Duodenal mucosa (tissue), 2 donors: ENCODE results near the gene MYZAP.
A peak's percentile ranks its signal among the peaks of the same experiment; 100 is the strongest.

ENCODE experiments used
- H3K27ac ChIP-seq: one replicate; pipeline ENCODE4 v1.7.0; 2013; ENCODE audit warnings: low read depth, low read length
- H3K27me3 ChIP-seq, 2 donors: one replicate each; pipeline ENCODE4 v1.7.0; 2013; ENCODE audit warnings: low read length in 2 of 2, control low read depth in 1 of 2; ENCODE audit not compliant: insufficient read depth in 2 of 2, control insufficient read depth in 1 of 2
- H3K36me3 ChIP-seq, 2 donors: one replicate each; pipeline ENCODE4 v1.7.0; 2013; ENCODE audit warnings: low read length in 2 of 2, control low read depth in 1 of 2; ENCODE audit not compliant: insufficient read depth in 2 of 2, control insufficient read depth in 1 of 2
- H3K4me1 ChIP-seq, 2 donors: one replicate each; pipeline ENCODE4 v1.7.0; 2013; ENCODE audit warnings: low read length in 2 of 2, control low read depth in 1 of 2; ENCODE audit not compliant: insufficient read depth in 2 of 2, control insufficient read depth in 1 of 2
- H3K4me3 ChIP-seq, 2 donors: one replicate each; pipeline ENCODE4 v1.7.0; 2013; ENCODE audit warnings: low read length in 2 of 2, low read depth in 1 of 2
- H3K9ac ChIP-seq, 2 donors: one replicate each; pipeline ENCODE4 v1.7.0; 2013; ENCODE audit warnings: low read length in 2 of 2, low read depth in 1 of 2
- H3K9me3 ChIP-seq, 2 donors: one replicate each; pipeline ENCODE4 v1.7.0; 2013; ENCODE audit warnings: low read length in 2 of 2, control low read depth in 1 of 2; ENCODE audit not compliant: control insufficient read depth in 1 of 2

The MYZAP gene

DNA sequence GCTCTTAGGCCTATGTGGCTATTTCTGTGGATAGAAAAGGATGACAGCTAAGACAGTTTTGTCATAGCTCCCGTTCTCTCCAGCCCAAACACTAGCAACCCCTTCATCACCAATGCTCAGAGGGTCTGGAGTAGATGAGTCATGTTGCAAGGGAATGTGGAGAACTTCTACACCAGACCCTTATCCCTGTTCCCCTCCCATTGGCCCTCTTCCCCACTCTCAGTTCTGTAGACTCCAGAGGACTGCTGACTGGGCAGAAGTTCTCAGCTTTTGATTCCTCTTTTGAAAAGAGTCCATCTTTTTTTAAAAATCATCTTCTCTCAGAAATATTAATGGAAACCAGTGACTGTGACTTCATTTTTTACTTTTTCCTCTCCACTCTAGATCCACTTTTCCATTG is 2.4 kb upstream of the MYZAP start:
- no peak overlapping the region for H3K9ac ChIP-seq
- no peak overlapping the region for H3K27ac ChIP-seq
- H3K27me3 ChIP-seq: no peaks in the 10 kb centered on the region
- no peaks in the 10 kb centered on the region for H3K9me3 ChIP-seq
- no peaks in the 10 kb centered on the region for H3K36me3 ChIP-seq
- H3K4me3 ChIP-seq: no peak overlapping the region
- peaks cover 13 to 29% of the 10 kb centered on the region in 2 donors for H3K4me1 ChIP-seq

DNA sequence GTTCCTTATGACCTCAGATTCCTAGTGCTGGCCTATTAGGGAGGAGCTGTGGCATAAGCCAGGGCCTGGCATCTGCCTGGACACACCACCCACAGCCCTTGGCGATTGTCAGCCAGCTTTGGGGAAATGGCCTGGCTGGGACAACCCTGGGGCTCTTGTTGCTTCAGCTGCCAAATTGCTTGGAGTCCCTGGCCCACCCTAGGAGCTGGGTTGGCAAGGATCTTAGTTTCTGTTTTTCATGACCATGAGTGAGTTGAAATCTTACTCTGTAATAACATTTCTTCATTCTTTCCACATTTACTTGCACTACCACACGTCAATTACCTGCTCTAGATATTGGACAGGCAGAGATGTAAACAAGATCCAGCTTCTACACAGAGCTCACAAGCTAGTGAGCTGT is 1.9 kb upstream of the MYZAP start:
- Histone ChIP-seq H3K4me1 (peaks cover 17 to 34% of the 10 kb centered on the region in 2 donors), H3K9ac (no peak overlapping the region), H3K27ac (no peak overlapping the region), H3K9me3 (no peaks in the 10 kb centered on the region), H3K4me3 (no peak overlapping the region), H3K27me3 (no peaks in the 10 kb centered on the region), H3K36me3 (no peaks in the 10 kb centered on the region)

DNA sequence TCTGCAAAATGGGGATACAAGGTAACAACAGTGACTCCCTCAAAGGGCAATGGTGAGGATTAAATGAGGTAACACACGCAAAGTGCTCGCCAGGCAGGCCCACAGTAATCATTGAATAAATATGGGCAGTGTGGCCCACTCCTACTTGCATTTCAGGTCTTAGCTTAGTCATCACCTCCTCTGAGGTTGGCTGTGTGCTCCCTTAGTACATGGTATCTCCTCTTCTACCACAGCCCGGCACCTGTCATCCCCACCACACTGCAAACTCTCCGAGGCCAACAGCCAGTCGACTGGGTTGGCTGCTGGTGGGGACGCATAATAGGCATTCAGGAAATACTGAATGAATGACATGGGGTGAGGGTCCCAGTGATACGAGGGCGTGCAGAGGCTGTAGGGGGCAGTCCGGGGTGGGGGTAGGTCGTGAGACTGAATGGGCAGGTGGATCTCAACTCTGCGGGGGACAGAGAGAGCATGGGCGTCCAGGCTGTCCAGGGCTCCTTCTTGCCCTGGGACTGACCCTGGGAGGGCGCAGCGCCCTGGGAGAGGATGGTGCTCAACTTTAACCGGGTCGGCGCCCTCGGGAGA is 375 bp upstream of the MYZAP start:
- peaks cover 29 to 47% of the 10 kb centered on the region in 2 donors for H3K4me1 ChIP-seq
- no peaks in the 10 kb centered on the region for H3K9me3 ChIP-seq
- H3K27me3 ChIP-seq: no peaks in the 10 kb centered on the region
- peak overlapping the region; percentile 55 to 59 for H3K9ac ChIP-seq
- no peaks in the 10 kb centered on the region for H3K36me3 ChIP-seq
- peak overlapping the region; percentile 11 for H3K27ac ChIP-seq
- H3K4me3 ChIP-seq: peak overlapping the region; percentile 70 to 71

DNA sequence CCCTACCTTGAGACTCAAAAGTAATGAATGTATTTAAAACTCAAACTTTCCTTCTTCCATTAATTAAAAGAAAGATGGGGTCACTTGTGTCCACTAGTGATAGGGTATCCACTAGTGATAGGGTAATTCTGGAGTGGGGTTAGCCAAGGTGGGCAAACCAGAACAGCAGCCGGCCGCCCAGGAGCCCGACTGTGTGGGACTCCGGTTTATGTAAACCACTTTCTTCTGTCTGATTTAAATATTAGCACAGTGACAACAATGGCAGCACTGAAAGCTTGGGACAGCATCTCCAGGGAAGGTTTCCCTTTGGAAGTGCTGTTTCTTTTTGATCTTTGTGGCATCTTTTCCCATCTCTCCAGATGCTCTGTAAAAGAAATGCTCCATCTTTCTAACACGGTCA is 722 bp downstream of the MYZAP start:
- peaks cover 37 to 55% of the 10 kb centered on the region in 2 donors for H3K4me1 ChIP-seq
- peak overlapping the region; percentile 39 for H3K27ac ChIP-seq
- H3K36me3 ChIP-seq: no peaks in the 10 kb centered on the region
- no peaks in the 10 kb centered on the region for H3K27me3 ChIP-seq
- peak overlapping the region; percentile 65 to 74 for H3K9ac ChIP-seq
- H3K4me3 ChIP-seq: peak overlapping the region; percentile 62 to 70
- no peaks in the 10 kb centered on the region for H3K9me3 ChIP-seq

DNA sequence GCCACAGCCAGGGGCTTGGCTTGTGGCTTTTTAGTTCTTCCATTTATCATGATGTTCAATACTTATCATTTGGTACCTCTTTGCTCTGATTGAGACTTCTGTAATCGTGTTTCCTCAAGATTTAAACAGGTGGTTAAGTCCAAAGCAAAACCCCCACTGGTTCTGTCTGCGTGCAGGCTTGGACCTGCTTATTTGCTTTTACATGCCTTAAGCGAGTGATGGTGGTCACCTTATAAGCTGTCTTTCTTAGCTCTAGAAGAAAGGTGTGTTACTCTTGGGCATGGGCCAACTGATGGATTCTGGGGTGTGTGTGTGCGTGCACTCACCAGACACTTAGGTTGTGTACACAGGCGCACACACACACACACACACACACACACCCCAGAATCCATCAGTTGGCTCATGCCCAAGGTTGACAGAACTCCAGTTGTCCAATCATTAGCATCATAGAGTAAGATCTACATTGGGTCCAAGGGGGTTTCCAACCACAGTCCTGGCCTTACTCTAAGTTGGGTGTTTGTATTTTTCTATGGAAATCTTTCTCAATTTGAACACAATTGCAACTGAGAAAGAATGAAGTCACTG is 1.2 kb downstream of the MYZAP start:
- Histone ChIP-seq H3K4me1 (peaks cover 41 to 60% of the 10 kb centered on the region in 2 donors), H3K9ac (peak overlapping the region in 1 of 2 donors; percentile 74), H3K36me3 (no peaks in the 10 kb centered on the region), H3K27me3 (no peaks in the 10 kb centered on the region), H3K27ac (no peak overlapping the region), H3K4me3 (peak overlapping the region; percentile 62 to 70), H3K9me3 (no peaks in the 10 kb centered on the region)

DNA sequence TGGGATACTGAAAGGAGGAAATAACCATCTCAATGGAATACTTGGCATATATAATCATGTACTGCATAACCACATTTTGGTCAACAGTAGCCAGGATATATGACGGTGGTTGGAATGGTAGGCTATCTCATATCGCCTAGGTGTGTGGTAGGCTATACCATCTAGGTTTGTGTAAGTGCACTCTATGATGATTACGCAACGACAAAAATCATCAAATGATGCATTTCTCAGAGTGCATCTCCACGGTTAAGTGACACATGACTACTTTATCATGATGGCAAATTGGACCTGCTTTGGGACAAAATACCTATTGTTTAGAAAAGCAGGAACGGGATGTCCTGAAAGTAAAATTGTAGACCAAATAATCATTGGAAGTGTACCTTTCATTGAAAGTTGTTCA is 2.8 kb downstream of the MYZAP start:
- Histone ChIP-seq H3K9ac (no peak overlapping the region), H3K27ac (no peak overlapping the region), H3K36me3 (no peaks in the 10 kb centered on the region), H3K4me3 (no peak overlapping the region), H3K27me3 (no peaks in the 10 kb centered on the region), H3K9me3 (no peaks in the 10 kb centered on the region), H3K4me1 (peaks cover 50 to 74% of the 10 kb centered on the region in 2 donors)

DNA sequence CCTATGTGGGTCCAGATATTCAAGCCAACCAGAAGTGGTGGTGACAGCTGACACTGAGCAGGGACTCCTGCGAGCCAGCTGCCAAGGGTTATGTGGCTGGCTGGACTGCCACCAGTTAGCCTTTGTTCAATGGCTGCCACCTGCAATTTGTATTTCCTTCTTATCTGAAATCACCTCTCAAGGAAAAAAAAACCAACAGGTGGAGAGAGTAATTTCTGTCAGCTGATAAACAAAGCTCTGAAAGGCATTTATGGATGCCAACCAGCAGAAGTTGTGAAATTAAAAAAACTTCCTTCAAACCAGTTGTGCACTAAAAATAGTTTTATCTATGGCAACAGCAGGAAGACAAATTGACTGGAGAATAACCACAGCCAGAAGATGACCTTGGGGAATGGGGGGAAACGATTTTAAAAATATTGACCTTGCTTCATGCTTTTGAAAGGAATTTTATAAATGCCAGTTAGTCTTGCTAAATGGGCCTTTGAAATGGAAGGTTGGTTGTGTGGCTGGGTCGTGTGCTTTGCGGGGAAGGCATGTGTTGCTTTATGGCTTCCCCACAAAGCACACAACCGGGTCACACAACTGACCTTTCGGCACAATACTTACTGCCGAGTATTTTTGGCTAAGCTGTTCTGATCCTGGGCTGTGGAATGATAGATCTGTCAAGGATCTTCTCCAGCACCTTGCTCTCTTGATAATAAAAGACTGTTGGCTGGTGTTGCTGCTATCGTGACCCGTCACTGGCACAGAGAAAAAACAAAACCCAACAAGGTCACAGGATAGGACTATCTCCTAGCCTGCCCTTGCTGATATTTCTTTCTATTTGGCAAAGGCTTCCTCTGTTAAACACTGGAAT is 3.5 kb downstream of the MYZAP start:
- no peak overlapping the region for H3K27ac ChIP-seq
- peaks cover 50 to 77% of the 10 kb centered on the region in 2 donors for H3K4me1 ChIP-seq
- no peak overlapping the region for H3K9ac ChIP-seq
- peak overlapping the region in 1 of 2 donors; percentile 25 for H3K4me3 ChIP-seq
- no peaks in the 10 kb centered on the region for H3K27me3 ChIP-seq
- H3K36me3 ChIP-seq: no peaks in the 10 kb centered on the region
- no peaks in the 10 kb centered on the region for H3K9me3 ChIP-seq

DNA sequence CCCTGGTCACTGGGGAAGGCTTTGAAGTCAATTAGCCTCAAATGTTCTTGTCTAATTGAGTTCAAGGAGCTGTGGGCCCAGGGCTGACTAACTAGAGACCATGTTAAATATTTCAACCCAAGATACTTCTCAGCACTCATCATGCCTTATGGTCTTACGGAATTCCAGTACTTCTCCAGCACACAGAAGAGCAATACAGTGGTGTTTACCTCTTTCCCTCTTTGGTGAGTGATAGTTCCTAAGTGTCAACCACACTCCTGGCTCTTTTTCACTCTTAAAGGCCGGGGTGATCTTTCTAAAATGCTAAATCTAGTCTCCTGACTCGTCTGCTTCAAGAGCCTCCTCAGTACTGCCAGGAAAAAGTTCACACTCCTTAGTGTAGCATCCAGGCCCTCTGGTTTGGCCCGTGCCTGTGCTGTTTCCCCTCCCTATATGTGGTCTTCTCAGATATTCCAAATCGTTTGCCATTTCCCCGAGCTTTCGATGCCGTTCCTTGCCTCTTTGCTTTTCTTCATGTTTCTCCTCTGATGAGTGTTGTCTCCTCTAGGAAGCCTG is 4.7 kb downstream of the MYZAP start:
- no peak overlapping the region for H3K27ac ChIP-seq
- no peaks in the 10 kb centered on the region for H3K27me3 ChIP-seq
- no peaks in the 10 kb centered on the region for H3K9me3 ChIP-seq
- peaks cover 43 to 77% of the 10 kb centered on the region in 2 donors for H3K4me1 ChIP-seq
- H3K9ac ChIP-seq: no peak overlapping the region
- H3K36me3 ChIP-seq: no peaks in the 10 kb centered on the region
- no peak overlapping the region for H3K4me3 ChIP-seq

DNA sequence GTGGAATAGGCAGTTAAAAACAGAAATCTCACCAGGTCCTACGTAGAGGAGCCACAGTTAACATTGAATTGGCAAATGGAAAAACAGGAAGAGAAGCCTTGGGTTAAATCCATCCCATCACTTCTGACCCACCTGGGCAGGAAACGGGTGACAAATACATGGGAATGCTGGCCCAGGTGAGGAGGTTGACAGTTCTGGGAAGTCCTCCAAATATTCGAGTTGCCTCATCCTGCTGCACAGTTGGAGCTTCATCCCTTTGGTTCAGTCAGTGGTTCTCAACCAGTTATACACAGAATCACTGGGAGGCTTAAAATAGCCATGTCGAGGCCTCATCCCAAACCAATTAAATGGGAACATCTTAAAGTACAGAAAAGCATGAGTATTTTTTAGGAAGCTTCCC is 5.3 kb downstream of the MYZAP start:
- Histone ChIP-seq H3K36me3 (no peaks in the 10 kb centered on the region), H3K27me3 (no peaks in the 10 kb centered on the region), H3K4me1 (peaks cover 40 to 78% of the 10 kb centered on the region in 2 donors), H3K27ac (no peak overlapping the region), H3K4me3 (no peak overlapping the region), H3K9me3 (no peaks in the 10 kb centered on the region), H3K9ac (no peak overlapping the region)

DNA sequence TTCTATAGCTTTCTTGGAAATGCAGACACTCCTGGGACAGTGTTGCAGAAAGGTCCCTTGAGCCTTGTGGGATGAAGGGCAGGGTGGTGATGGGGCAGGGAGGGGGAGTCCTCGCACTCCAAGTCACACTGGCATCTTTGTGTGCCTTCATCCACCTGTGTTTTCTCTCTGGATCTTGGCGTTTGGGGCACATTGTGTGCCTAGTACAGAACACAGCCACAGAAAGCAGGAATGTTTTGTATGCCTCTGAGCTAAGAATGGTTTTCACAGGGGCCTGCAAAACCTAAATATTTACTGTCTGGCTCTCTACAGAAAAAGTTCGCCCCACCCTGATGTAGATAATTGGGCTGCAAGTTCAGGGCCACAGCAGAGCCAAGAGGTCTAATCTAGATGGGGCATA is 5.7 kb downstream of the MYZAP start:
- Histone ChIP-seq H3K9ac (no peak overlapping the region), H3K4me1 (peaks cover 40 to 78% of the 10 kb centered on the region in 2 donors)

More for the DNA sequence above, 5.7 kb downstream of the MYZAP start:
- no peak overlapping the region for H3K4me3 ChIP-seq
- H3K36me3 ChIP-seq: no peaks in the 10 kb centered on the region
- no peak overlapping the region for H3K27ac ChIP-seq
- no peaks in the 10 kb centered on the region for H3K9me3 ChIP-seq
- H3K27me3 ChIP-seq: no peaks in the 10 kb centered on the region
